T-helper 2 cell treated with Interferon-gamma antibody and Interleukin-4, amounts not matched to agents 5 μg/mL and 100 μg/mL, for 36 hours (primary cell): ENCODE results near the gene SLC17A2.
"Not testable (repeated sequence)": the region's sequence is repeated elsewhere in the genome, so short reads cannot be mapped to it uniquely, and the experiment has no call there.

ENCODE experiments used
- DNase-seq: peaks from one replicate; pipeline ENCODE4 v3.0.0; 2021; ENCODE audit warnings: low spot score
- H3K27ac Mint-ChIP-seq: one replicate; pipeline ENCODE4 v1.8.0; 2021; ENCODE audit warnings: mild to moderate bottlenecking, mixed read lengths
- H3K27me3 Mint-ChIP-seq: one replicate; pipeline ENCODE4 v1.8.0; 2021; ENCODE audit warnings: low read depth, mixed read lengths
- H3K36me3 Mint-ChIP-seq: one replicate; pipeline ENCODE4 v1.8.0; 2021; ENCODE audit warnings: low read depth, mixed read lengths
- H3K4me1 Mint-ChIP-seq: one replicate; pipeline ENCODE4 v1.8.0; 2021; ENCODE audit warnings: low read depth, mixed read lengths
- H3K4me3 Mint-ChIP-seq: one replicate; pipeline ENCODE4 v1.8.0; 2022; ENCODE audit warnings: mild to moderate bottlenecking, moderate library complexity, mixed read lengths
- H3K9me3 Mint-ChIP-seq: one replicate; pipeline ENCODE4 v1.8.0; 2021; ENCODE audit warnings: mixed read lengths

SLC17A2 gene

DNA sequence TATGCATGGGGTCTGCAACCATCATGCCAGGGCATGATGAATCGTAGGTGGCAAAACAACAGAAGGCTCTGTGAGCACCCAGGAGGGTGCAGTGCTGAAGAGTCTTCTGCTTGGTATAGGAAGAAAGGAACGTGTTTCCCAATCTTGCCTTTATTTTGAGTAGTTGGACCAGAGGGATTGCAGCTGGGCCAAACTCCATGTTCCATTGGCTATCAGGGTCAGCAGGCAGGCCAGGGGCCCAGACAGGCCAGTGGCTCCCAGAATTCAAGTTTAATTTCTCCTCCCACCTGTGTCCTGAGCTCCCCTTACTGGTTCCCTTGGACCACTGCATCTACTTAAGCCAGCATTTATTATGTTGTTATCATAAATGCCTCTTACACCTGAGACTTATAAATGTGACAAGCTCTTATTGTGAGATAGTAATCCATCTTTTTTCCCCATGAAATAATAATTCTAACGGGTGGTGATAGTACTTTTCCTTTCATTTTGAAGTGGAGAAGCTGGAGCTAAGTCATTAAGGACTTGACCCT, 31.2 kb upstream of the SLC17A2 start:
- no peaks in the 10 kb centered on the region for H3K27me3 Mint-ChIP-seq
- H3K4me1 Mint-ChIP-seq = peaks cover 54% of the 10 kb centered on the region
- peak overlapping the region; percentile 94 for H3K27ac Mint-ChIP-seq
- H3K36me3 Mint-ChIP-seq = peaks cover 38% of the 10 kb centered on the region
- DNase-seq = no peak
- peak overlapping the region; percentile 90 for H3K4me3 Mint-ChIP-seq
- H3K9me3 Mint-ChIP-seq = peaks cover 17% of the 10 kb centered on the region

DNA sequence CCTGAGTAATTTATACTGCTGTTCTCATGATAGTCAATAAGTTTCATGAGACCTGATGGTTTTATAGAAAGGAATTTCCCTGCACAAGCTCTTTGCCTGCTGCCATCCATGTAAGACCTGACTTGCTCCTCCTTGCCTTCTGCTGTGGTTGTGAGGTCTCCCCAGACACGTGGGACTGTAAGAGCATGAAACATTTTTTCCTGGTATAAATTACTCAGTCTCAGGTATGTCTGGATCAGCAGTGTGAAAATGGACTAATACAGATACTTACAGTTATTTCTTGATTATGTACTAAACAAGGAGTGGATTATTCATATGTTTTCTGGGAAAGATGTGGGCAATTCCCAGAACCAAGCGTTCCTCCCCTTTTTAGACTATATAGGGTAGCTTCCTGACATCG, 30.2 kb upstream of the SLC17A2 start:
- Mint-ChIP-seq H3K27me3 (no peaks in the 10 kb centered on the region), H3K4me3 (no peak overlapping the region), H3K27ac (no peak overlapping the region), H3K9me3 (peaks cover 17% of the 10 kb centered on the region), H3K36me3 (peaks cover 30% of the 10 kb centered on the region), H3K4me1 (peaks cover 48% of the 10 kb centered on the region)
- DNase-seq = peak; percentile 45

DNA sequence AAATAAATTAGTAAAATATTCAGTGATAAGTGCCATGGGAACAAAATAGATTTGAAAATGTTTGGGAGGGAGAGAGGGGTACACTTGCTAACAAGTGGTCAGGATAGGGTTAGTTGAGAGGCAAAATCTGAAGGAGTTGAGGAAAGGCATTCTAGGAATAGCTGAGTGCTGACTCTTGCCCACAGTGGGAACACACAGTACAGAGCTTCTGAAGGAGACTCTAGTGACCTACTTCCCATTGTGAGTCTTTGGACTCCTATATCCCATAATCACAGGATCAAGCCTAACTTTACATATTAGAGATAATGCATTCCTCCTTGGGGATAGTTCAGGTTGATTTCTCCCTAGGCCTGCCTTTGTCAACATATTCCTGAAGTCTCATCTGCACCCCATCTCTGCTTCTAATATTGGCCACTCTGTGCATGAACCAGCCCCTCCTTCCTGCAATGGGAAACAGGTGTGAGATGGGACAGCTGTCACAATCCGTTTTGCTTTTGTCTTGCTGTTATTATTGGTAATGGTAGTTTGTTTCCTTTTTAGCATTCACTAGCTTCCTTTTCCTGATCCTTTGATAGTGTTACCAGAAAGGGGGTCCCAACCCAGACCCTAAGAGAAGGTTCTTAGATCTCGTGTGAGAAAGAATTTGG, 29.5 kb upstream of the SLC17A2 start:
- peaks cover 28% of the 10 kb centered on the region for H3K36me3 Mint-ChIP-seq
- H3K27ac Mint-ChIP-seq = no peak overlapping the region
- no peak for DNase-seq
- peaks cover 47% of the 10 kb centered on the region for H3K4me1 Mint-ChIP-seq
- peaks cover 17% of the 10 kb centered on the region for H3K9me3 Mint-ChIP-seq
- H3K4me3 Mint-ChIP-seq = peak overlapping the region; percentile 39
- no peaks in the 10 kb centered on the region for H3K27me3 Mint-ChIP-seq

DNA sequence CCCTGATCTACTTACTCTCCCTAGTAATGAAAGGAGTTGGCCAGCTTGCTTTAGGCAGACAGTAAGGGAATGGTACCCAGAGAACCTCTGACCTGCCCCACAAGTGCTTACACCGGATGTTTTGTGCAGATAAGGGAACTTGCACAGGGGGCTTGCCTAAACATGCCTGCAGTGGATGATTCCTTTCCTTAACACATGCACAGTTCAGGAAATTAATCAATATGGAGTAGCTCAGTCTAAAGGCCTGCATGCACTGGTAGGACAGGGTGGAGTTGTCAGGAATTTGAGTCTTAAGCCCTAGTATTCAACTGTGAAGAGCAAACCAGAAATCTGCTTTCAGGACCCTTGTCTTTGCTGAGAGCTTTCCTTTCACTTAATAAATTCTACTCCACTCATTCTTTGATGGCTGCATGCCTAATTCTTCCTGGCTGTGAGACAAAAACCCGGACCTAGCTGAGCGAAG, 28.2 kb upstream of the SLC17A2 start:
- Mint-ChIP-seq H3K9me3 (peaks cover 17% of the 10 kb centered on the region), H3K4me1 (peaks cover 40% of the 10 kb centered on the region), H3K36me3 (peaks cover 17% of the 10 kb centered on the region), H3K27me3 (no peaks in the 10 kb centered on the region), H3K4me3 (peak overlapping the region; percentile 59), H3K27ac (peak overlapping the region; percentile 45)
- DNase-seq = no peak

DNA sequence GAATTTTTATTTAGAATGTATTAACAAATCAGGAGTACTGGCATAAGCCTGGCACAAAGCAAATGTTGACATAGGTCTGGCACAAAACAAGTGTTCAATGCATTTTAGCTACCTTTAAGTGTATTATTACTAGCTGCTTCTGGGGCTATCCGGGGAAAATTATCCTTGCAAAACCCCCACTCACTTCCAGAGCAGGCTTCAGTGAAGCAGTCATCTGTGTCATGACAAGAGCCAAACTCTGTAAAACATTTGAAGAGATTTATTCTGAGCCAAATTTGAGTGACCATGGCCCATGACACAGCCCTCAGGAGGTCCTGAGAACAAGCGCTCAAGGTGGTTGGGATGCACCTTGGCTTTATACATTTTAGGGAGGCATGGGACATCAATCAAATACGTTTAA, 25.7 kb upstream of the SLC17A2 start:
- no peak overlapping the region for H3K27ac Mint-ChIP-seq
- peaks cover 29% of the 10 kb centered on the region for H3K4me1 Mint-ChIP-seq
- peaks cover 12% of the 10 kb centered on the region for H3K36me3 Mint-ChIP-seq
- no peak for DNase-seq
- H3K4me3 Mint-ChIP-seq = no peak overlapping the region
- H3K27me3 Mint-ChIP-seq = no peaks in the 10 kb centered on the region
- peaks cover 17% of the 10 kb centered on the region for H3K9me3 Mint-ChIP-seq

DNA sequence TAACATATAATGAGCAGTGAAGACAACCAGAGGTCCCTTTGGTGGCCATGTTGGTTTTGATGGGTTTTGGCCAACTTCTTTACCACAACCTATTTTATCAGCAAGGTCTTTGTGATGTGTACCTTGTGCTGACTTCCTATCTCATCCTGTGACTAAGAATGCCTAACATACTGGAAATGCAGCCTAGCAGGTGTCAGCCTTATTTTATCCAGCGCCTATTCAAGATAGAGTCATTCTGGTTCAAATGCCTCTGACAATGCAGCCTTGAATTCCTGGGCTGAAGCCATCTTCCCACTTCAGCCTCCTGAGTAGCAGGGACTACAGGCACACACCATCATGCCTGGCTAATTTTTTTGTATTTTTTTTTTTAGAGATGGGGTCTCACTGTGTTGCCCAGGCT, 24.3 kb upstream of the SLC17A2 start:
- H3K4me3 Mint-ChIP-seq = no peak overlapping the region
- peaks cover 9% of the 10 kb centered on the region for H3K36me3 Mint-ChIP-seq
- no peak overlapping the region for H3K27ac Mint-ChIP-seq
- H3K27me3 Mint-ChIP-seq = no peaks in the 10 kb centered on the region
- DNase-seq = no peak
- H3K9me3 Mint-ChIP-seq = peaks cover 12% of the 10 kb centered on the region
- H3K4me1 Mint-ChIP-seq = peaks cover 18% of the 10 kb centered on the region

DNA sequence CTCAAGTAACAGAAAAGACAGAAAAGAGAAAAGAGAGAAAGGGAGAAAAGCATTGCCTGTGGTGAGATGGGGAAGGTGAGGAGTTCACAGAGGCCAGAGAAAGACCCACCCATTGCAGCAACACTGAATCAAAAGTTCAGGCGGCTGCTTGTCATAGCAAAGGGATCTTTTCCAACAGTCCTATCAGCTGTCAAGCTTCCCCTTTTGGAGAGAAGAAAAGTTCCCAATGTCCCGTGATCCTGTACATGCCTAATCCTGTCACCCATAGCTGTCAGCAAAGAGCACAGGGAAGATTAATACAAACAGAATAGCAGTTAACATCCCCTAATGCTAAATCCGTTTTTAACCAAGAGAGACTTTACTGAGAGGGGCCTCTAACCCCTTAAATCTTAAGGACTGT, 23.2 kb upstream of the SLC17A2 start:
- Mint-ChIP-seq H3K27ac (no peak overlapping the region), H3K4me3 (no peak overlapping the region), H3K4me1 (peaks cover 10% of the 10 kb centered on the region), H3K27me3 (no peaks in the 10 kb centered on the region), H3K9me3 (peaks cover 6% of the 10 kb centered on the region), H3K36me3 (peaks cover 4% of the 10 kb centered on the region)
- no peak for DNase-seq

DNA sequence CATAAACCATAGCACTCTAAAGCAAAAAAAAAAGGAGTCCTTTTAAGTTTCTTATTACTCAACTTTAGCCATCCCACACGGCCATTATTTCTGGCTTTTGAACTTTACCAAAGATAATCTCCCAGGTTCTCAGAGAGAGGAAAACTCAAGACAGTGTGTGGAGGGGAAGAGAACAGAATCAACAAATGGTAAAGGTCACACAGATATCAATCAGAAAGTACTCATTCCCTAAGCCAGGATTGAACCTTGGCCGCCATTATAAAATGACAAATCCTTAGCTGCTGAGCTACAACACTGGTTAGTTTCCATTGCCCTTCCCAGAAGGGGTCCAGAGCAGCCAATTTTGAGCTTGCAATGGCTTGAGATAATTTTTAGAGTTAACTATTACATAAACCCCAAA, 22.0 kb upstream of the SLC17A2 start:
- H3K27ac Mint-ChIP-seq = no peak overlapping the region
- peaks cover 2% of the 10 kb centered on the region for H3K4me1 Mint-ChIP-seq
- H3K9me3 Mint-ChIP-seq = no peaks in the 10 kb centered on the region
- no peaks in the 10 kb centered on the region for H3K36me3 Mint-ChIP-seq
- H3K27me3 Mint-ChIP-seq = no peaks in the 10 kb centered on the region
- H3K4me3 Mint-ChIP-seq = no peak overlapping the region
- DNase-seq = no peak

DNA sequence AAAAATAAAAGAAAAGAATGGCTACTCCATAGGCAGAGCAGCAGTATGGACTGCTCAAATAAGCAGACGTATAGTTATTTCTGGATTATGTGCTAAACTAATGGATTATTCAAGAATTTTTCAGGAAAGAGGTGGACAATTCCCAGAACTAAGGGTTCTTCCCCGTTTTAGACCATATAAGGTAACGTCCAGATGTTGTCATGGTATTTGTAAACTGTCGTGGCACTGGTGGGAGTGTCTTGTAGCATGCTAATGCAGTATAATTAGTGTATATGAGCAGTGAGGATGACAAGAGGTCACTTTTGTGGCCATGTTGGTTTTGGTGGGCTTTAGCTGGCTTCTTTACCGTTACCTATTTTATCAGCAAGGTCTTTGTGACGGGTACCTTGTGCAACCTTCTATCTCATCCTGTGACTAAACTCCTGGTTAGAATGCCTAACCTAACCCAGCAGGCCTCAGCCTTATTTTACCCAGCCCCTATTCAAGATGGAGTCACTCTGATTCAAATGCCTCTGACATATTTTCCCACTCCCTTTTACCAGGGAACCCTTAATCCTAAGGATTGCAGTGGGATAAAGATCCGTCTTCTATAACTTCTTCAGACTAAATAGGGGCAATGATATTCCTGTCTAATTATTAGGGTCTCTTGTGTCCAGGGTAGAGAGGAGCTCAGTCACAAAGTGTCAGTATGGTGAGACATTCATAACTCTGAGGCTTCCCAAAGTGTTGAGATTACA, 21.0 kb upstream of the SLC17A2 start:
- Mint-ChIP-seq H3K4me1 (peaks cover 9% of the 10 kb centered on the region), H3K4me3 (no peak overlapping the region), H3K36me3 (no peaks in the 10 kb centered on the region), H3K27me3 (no peaks in the 10 kb centered on the region), H3K27ac (no peak overlapping the region), H3K9me3 (no peaks in the 10 kb centered on the region)
- no peak for DNase-seq

DNA sequence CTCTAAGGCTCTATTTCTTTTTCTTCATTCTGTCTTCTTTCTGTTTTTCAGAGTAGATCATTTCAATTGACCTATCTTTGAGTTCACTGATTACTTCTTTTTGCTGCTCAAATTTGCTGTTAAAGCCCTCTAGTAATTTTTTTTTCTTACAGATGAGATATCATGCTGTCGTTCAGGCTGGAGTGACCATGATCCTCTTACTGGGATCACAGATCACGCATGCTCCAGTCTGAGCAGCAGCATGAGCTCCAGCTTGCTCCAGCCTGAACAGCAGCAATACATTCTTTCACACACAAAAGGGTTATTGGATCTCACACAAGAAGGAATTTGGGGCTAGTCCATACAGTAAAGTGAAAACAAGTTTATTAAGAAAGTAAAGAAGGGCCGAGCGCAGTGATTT, 19.8 kb upstream of the SLC17A2 start:
- Mint-ChIP-seq H3K9me3 (peaks cover 7% of the 10 kb centered on the region), H3K36me3 (peaks cover 4% of the 10 kb centered on the region), H3K4me3 (no peak overlapping the region), H3K27ac (no peak overlapping the region), H3K27me3 (no peaks in the 10 kb centered on the region), H3K4me1 (peaks cover 17% of the 10 kb centered on the region)
- no peak for DNase-seq

DNA sequence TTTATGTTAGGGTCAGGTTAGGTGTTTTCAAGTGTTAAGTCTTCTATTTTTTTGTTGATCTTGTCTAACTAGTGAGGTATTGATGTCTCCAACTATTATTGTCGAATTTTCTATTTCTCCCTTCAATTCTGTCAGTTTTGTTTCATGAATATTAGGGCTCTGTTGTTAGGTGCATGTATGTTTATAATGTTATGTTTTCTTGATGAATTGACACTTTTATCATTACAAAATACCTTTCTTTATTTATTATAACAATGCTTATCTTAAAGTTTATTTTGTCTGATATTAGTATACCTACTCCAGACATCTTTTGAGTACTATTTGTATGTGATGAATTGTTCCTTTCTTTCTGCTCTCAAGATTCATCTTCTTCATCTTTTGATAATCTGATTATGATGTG, 19.2 kb upstream of the SLC17A2 start:
- Mint-ChIP-seq H3K4me3 (no peak overlapping the region), H3K9me3 (peaks cover 9% of the 10 kb centered on the region), H3K4me1 (peaks cover 23% of the 10 kb centered on the region), H3K36me3 (peaks cover 4% of the 10 kb centered on the region), H3K27ac (no peak overlapping the region), H3K27me3 (no peaks in the 10 kb centered on the region)
- DNase-seq = no peak

DNA sequence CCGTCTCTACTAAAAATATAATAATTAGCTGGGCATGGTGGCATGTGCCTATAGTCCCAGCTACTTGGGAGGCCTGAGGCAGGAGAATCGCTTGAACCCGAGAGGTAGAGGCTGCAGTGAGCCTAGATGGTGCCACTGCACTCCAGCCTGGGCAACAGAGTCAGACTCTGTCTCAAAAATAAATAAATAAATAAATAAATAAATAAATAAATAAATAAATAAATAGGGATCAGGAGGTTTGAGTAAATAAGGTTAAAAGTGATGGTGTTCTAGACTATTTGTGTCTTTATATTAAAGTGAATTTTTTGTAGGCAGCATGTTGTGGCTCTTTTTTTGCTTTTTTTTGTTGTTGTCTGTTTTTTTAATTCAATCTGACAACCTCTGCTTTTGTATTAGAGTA, 17.0 kb upstream of the SLC17A2 start:
- not testable (repeated sequence) for H3K27me3 Mint-ChIP-seq, H3K9me3 Mint-ChIP-seq, H3K27ac Mint-ChIP-seq, H3K36me3 Mint-ChIP-seq, DNase-seq, H3K4me3 Mint-ChIP-seq
- peaks cover 28% of the 10 kb centered on the region for H3K4me1 Mint-ChIP-seq

DNA sequence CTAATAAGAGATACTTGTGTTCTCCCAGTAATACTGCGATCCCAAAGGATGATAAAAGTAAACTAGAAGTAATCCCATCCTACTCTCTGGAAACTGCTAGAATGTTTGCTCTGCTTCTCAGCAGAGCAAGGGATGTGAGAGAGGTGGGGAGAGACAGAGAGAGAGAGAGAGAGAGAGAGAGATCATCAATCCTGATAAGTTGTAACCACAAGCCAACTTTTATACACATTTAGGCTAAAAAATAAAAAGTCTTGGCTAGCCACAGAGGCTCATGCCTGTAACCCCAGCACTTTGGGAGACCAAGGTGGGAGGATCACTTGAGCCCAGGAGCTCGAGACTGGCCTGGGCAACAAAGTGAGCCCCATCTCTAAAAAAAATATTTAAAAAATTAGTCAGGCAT, 16.1 kb upstream of the SLC17A2 start:
- Mint-ChIP-seq H3K36me3 (peaks cover 4% of the 10 kb centered on the region), H3K9me3 (peaks cover 9% of the 10 kb centered on the region), H3K27me3 (peaks cover 3% of the 10 kb centered on the region), H3K27ac (peak overlapping the region; percentile 83), H3K4me3 (peak overlapping the region; percentile 32), H3K4me1 (peaks cover 29% of the 10 kb centered on the region)
- no peak for DNase-seq

DNA sequence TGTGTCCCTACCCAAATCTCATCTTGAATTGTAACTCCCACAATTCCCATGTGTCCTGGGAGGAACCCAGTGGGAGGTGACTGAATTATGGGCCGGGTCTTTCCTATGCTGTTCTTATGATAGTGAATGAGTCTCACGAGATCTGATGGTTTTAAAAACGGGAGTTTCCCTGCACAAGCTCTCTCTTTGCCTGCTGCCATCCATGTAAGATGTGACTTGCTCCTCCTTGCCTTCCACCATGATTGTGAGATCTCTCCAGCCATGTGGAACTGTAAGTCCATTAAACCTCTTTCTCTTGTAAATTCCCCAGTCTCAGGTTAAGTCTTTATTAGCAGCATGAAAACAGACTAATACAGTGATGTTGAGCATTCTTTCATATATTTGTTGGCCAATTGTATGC, 15.2 kb upstream of the SLC17A2 start:
- Mint-ChIP-seq H3K27ac (peak overlapping the region; percentile 23), H3K4me1 (peaks cover 31% of the 10 kb centered on the region), H3K4me3 (peak overlapping the region; percentile 44)
- not testable (repeated sequence) for H3K9me3 Mint-ChIP-seq, H3K27me3 Mint-ChIP-seq, DNase-seq, H3K36me3 Mint-ChIP-seq
